GF-D8 (cell line): Measurements from ENCODE around the gene NBPF26.
"Not testable (repeated sequence)": the region's sequence is repeated elsewhere in the genome, so short reads cannot be mapped to it uniquely, and the experiment has no call there.

Experiments
- DNase-seq: peaks from one replicate; lab custom pipeline; 2025; lab: John Stamatoyannopoulos, UW

The NBPF26 gene

GRCh38 chr1:120858144-120858543, 134.4 kb downstream of the NBPF26 start:
- DNase-seq = not testable (repeated sequence)

- DNase-seq = not testable (repeated sequence)
These were observed 136.0 kb downstream of the NBPF26 start for GRCh38 chr1:120859615-120860234.

- DNase-seq = not testable (repeated sequence)
These were observed 154.5 kb downstream of the NBPF26 start for GRCh38 chr1:120878206-120878605.

GRCh38 chr1:120880056-120880455, 156.3 kb downstream of the NBPF26 start:
- DNase-seq = not testable (repeated sequence)

- DNase-seq = not testable (repeated sequence)
These were observed 158.2 kb downstream of the NBPF26 start for GRCh38 chr1:120881934-120882333.
